Subcutaneous adipose tissue (tissue), 4 donors: Measurements from ENCODE around the gene ANXA9. TPM values are rescaled to one million over a fixed set of nuclear protein-coding genes. Genes with fewer than 3 reads are reported as not detected.

Experiments
- total RNA-seq, 4 donors: library from RNA; depleted of rRNA; stranded (reverse); fragments of >200 nt; gene quantifications; one replicate each; pipeline ENCODE4 v1.1.0, GENCODE V29; 2016
- TF ChIP-seq, protein P1 (sequence below): fragments of 450-650 bp; IDR thresholded peaks from one replicate; pipeline ENCODE4 v1.5.1; 2016; ENCODE audit warnings: low read depth, mild to moderate bottlenecking, control low read depth, antibody characterized with exemption, moderate library complexity

Gene ANXA9
- total RNA-seq, 4 donors from 2014 or later, result 0.68 to 1.3 TPM; not detected in 2

DNA sequence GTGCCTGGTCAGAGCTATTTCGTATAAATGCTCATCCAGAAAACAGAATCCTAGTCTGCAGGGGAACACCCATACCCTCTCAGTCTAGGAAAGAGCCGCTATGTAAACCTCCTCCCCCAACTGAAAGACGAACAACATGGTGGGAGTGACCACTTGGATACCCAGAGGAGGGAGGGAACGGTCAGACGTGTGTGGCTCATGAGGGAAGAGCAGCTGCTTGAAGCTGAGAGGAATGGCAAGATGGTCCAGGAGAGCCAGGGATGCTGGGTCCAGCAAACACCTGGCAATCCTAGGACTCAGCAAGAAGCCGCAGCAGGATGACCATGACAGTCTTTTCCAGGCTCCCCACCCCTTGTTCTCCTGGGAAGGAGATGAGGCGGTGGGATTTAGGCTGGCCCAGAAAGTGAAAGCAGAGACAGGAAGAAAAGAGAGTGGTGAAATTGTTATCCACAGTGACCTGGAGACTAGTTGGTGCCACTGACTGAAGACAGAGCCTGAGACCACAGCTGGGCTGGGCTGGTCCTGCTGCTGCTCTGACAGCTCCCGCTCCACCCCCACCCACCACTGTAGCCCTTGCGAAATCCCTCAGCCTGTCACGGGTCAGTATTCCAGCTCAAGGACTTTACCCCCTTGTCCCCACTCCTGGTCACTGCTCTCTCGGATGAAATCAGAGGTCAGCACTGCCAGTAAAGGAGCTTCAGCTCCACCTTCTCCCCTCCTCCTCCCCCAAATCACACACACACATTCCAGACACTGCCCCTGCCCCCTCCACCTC, 11.1 kb upstream of the ANXA9 start:
- TF ChIP-seq, protein P1, sequence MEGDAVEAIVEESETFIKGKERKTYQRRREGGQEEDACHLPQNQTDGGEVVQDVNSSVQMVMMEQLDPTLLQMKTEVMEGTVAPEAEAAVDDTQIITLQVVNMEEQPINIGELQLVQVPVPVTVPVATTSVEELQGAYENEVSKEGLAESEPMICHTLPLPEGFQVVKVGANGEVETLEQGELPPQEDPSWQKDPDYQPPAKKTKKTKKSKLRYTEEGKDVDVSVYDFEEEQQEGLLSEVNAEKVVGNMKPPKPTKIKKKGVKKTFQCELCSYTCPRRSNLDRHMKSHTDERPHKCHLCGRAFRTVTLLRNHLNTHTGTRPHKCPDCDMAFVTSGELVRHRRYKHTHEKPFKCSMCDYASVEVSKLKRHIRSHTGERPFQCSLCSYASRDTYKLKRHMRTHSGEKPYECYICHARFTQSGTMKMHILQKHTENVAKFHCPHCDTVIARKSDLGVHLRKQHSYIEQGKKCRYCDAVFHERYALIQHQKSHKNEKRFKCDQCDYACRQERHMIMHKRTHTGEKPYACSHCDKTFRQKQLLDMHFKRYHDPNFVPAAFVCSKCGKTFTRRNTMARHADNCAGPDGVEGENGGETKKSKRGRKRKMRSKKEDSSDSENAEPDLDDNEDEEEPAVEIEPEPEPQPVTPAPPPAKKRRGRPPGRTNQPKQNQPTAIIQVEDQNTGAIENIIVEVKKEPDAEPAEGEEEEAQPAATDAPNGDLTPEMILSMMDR, result no peak

DNA sequence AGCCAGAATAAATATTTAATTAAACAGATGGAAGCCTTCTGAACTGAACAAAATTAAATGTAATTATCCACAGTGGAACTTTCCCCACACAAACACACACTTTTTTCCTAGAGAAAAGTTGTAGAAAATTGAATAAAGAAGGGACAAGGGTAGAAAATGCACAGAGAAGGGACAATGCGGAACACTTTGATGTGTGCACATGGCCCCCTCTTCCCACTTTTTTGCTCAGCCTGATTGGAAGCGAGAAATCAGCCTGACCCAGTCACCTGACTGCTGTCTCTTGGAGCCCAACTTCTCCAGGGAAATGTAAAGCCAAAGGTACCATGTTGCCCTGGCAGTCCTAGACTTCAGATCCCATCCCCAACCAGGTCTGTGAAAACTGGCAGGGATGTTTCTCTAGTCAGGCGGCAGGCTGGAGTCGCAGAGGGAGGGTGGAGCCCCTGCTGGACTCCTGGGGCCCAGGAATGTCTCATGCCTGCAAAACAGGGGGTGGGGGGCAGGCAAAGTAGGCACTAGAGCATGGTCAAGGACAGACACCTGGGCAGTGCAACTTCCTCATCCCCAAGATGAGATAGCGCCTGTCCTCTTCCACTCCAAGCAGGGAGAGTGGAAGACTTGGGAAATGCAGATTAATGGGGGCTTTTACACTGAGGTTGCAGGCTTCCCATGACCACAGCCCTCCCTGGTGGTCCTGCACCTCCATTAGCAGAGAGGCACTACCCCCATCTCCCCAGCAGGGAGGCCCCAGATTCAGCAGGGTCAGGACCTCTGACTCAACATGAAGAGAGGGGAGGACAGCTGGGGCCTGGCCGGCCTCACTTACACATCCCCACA, 10.3 kb upstream of the ANXA9 start:
- TF ChIP-seq, protein P1, result no peak

DNA sequence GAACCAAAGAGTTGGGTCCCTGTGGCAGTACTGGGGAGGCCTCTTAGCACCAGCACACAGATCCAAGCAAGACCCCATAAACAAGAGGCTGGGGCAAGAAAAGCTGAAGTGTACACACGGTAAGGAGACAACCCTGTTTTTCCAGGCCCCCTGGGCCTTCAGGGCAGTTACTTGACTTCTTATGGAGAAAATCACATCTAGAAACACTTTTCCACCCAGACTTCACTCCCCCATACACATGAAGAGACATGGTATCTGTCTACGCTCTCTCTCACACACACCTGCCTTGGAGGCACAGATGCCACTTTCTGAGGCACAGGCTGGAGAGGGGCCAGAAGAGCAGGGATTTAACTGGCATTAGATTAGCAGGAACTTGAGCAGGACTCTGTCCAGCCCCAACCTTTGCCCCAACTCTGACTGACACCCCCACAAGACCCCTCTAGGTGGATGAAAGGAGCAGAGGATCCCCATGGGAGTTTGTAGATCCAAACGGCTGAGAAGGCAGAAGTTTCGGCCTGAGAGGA, 9.6 kb upstream of the ANXA9 start:
- TF ChIP-seq, protein P1, result no peak

DNA sequence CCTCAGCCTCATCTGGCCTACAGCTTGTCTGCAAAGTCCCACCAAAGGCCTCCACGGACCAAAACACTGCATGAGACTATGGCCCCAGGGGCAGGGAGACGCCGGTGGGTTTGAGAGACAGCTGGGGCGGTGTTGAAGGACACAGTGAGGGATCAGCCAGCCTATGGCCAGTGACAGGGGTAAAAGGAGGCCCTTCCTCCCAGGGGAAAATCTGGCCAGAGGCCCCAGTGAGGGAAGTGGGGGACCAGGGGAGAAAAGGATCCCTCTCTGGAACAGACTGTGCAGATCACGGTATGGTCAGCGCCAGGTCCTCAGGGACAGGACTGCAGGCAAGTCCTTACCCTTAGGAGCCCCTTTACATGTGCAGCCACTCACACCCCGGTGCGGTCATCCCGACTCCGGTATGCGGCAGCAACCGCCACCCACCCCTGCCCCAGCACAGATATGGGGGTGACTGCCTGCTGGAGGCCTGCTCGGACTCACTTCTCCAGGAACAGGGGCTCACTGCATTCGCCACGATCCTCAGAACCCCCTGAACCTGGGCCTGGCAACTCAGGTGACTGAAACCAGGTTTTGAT, 8.7 kb upstream of the ANXA9 start:
- TF ChIP-seq, protein P1, result no peak

DNA sequence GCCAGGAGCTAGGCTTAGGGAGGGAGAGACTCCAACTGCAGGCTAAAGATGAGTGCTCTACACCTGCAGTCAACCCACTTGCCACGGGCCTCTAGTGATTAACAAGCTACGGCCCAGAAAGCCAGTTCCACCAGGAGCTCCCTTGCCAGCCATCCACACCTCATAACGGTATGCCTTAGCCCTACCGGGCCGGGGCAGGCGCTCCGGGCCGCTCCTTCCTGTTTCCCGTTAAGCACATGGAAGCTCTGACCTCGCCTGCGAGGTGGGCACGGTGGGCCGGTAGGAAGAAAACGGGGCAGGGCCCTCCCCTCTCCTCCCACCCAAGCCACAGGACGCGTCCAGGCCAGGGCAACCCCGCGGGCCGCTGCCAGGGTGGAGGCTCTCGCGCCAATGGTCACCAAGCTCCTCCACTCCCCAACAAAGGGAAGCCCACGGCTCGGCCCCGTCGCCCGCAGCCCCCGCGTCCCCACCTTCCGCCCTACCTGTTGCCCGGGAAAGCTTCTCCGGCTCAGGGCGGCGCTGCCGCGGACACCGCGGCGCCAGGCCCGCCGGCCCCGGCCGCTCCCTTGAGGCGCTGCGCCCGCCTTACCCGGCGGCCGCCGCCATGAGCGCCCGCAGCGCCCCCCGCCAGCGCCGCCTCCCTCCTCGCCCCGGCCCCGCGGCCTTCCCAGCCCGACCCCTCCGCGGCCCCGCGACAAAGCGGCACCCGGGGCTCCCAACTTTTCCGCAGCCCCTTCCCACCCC, 8.1 kb upstream of the ANXA9 start:
- TF ChIP-seq, protein P1, result no peak

DNA sequence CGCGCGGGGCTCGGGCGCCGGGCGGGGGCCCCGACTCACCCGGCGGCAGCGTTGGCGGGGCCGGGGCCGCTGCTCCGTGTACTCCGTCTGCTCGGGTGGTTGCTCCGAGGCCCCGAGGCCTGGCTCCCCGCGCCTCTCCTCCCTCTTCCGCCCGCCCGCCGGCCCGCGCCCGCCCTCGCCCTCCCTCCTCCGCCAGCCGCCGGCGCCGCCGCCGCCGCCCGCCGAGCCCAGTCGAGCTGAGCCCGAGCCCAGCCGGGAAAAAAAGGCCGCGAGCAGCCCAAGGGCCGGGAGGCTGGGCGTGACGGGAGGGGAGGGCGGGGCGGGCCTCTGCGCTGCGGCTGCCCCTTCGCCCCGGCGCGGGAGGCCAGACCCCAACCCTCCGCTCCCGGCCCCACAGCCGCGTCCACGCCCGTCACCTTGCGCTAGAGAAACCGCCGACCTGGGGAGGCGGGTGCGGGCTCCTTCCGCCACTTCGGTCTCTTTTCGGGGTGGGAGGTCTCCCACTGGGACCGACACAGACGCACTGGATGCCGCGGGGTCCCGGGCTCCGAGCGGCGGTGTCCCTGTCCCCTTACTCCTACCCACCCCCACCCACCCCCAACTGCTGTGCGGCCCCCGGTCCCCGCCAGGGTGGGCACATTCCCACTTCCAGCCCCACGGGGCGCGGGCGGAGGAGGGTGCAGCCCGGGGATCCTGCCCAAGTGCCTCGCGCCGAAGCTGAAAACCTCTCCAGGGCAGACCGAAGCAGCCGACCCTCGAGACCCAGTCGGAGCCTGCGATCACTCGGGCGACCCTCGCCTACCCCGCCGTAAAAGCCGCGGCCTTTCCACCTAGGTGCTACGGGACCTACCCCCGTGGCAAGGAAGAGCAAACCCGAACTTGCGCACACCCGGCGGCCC, 7.3 kb upstream of the ANXA9 start, which contains the start of gene CERS2:
Gene CERS2 (minus strand): TSS at position 256 of the 899 bp plus-strand sequence. CDS start 5,745 bp downstream, outside the sequence.
- TF ChIP-seq, protein P1, result no peak
